Stimulated activated CD8-positive, alpha-beta memory T cell treated with anti-CD3 and anti-CD28 coated beads, Interleukin-2, amount 100 ng/mL, for 48 hours (primary cell): Measurements from ENCODE around the gene CDC42BPA.
"Not testable (repeated sequence)": the region's sequence is repeated elsewhere in the genome, so short reads cannot be mapped to it uniquely, and the experiment has no call there.

Experiments used
- DNase-seq, 2 donors: peaks; one replicate each; pipeline ENCODE4 v3.0.0-alpha.2; 2020; ENCODE audit warnings: low read depth in 2 of 2

CDC42BPA gene

DNA sequence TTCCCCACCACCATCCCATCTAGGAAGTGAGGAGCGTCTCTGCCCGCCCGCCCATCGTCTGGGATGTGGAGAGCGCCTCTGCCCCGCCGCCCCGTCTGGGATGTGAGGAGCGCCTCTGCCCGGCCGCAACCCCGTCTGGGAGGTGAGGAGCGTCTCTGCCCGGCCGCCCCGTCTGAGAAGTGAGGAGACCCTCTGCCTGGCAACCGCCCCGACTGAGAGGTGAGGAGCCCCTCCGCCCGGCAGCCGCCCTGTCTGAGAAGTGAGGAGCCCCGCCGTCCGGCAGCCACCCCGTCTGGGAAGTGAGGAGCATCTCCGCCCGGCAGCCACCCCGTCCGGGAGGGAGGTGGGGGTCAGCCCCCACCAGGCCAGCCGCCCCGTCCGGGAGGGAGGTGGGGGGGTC lies 185.6 kb downstream of the CDC42BPA start:
- DNase-seq: not testable (repeated sequence)

DNA sequence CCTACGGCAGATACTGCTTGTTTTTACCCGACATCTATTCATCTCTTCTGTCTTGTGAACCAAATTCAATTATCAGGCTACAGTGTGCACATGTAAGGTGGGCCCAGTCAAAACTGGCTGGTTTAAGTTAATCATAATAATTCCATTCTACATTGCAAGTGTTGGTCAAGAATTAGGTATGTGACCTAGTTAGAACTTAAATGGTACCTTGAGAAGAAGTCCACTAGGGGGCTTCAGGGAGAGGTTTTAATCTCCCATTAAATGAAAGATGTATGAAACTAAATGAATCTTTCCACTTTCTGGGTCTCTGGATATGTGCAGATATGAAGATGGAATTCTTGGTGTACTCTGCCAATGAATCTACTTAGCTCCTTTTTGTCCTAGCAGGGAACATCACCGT lies 187.1 kb downstream of the CDC42BPA start:
- no peak for DNase-seq

DNA sequence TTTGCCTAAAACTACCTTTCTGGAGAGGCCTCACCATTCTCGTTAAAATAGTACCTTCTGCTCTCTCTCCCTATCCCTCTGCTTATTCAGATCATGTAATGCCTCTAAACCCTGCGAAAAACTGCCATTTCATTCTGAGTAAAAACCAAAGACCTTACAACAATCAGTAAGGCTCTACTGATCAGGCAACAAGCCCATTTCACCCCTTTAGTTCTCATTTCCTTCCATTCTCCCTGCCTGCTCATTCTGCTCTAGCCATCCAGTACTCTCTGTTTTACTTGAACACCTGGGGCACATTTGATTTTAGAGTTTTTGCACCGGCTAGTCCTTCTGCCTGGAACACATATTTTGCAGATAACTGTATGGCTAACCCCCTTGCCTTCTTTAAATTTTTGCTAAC lies 190.4 kb downstream of the CDC42BPA start:
- no peak for DNase-seq

DNA sequence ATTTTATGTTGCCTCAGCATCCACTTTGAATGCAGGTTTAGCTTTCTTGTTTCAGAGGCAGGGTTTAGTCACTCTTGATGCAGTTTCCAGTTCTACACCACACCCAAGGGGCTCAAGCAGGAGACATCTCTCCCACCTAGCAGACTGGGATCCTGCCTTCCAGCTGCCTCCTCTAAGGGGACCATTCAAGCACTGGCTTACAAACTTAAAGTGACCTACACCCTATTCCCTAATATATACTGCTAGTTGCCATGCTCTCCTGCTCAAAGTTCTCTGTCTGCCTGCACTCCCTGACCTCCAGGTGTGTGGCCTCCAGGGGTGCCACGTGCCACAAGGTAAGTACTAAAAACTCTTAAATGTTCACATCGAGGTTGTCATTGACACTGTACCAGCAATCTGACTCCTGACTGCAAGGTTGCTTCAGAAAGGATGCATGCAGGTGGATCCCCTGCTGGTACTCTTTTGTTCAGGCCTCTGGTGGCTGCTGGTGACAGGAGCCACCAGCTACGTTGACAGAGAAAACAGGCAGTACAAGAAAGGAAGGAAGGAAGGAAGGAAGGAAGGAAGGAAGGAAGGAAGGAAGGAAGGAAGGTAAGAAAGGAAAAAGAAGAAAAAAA lies 192.3 kb downstream of the CDC42BPA start:
- DNase-seq: no peak

DNA sequence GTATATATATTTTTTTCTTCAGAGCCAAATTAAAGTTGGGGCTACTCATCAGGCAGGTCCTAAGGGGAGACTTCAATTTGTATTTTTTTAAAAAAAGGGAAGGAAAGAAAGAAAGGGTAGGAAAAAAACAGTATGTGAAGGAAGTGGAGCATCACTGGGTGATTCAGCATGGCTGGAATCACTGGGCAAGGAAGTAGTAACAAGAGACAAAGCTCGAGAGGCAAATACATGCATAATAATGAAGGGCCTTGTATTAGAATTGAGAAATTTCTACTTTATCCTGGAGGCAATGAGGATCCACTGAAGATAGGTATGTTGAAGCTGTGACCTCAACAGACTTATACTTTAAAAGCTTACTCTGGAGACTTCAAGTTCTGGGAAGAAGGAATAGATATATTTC lies 193.8 kb downstream of the CDC42BPA start:
- DNase-seq: no peak

DNA sequence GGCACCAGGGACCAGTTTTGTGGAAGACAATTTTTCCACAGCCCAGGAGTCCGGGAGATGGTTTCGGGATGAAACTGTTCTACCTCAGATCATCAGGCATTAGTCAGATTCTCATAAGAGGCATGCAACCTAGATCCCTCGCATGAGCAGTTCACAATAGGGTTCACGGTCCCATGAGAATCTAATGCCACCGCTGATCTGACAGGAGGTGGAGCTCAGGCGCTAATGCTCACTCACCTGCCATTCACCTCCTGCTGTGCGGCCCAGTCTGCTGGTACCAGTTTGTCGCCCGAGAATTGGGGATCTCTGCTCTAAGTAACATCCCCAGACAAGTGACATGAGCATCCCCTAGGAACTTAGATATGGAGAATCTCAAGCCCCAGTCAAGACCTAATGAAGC lies 197.5 kb downstream of the CDC42BPA start:
- DNase-seq: no peak

DNA sequence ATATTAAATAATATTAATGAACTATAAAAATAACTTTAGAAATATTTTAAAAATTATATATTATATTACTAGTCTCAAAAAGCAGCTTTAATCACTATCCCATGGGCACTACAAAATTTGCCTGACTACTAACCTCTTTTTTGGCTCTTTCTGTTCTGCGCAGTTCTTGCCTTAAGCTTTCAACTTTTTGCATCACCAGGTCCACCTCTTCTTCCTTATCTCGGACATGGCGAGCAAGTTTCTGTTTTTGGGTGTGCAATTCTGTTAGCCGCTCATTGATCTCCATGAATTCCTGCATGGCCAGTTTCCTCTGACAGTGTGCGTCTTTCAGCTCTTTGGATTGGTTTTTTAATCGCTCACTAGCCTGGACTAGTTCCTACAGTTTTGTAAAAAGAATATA lies 205.8 kb downstream of the CDC42BPA start:
- no peak for DNase-seq

DNA sequence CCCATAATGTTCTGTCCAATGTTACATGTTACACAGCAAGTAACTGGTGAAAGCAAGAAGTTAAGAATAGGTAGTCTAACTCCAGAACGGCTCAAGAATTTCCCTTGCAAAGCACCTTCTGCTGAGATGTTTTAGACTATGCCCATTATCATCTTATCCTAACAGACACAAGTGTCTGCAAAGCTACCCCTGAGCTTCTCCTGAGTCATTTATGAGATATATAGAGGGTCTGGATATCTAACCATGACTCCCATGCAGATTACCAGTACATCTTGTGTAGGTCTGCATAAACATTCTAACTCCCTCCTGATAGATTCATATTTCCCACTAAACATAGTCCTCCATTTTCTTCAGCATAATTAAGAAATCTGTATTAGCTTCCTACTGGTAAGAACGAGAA lies 206.5 kb downstream of the CDC42BPA start:
- no peak for DNase-seq

DNA sequence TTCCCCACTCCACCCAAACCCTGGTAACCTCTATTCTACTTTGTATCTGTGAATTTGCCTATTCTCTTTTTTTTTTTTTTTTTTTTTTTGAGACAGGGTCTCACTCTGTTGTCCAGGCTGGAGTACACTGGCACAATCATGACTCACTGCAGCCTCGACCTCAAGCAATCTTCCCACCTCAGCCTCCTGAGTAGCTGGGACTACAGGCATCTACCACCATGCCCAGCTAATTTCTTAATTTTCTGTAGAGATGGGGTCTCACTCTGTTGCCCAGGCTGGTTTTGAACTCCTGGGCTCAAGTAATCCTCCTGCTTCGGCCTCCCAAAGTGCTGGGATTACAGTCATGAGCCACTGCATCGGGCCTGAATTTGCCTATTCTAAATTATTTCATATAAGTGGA lies 213.0 kb downstream of the CDC42BPA start:
- DNase-seq: not testable (repeated sequence)

DNA sequence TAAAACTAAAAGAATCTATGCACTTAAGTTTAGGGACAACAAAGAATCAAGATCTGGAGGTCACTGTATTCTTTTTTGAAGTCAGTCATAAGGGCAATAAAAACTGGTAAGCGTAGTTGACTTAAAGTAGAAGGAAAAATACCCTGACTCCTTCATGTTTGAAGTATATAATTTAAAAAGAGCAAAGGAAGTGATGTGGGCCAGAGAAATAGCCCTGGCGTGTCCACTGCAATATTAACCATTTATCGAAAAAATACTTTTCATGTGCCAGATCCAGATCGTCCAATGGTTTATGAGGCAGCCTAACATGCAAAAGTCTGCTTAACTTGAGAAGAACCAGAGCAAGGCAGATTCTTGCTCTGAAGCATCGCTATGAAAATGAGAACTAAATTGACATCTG lies 216.2 kb downstream of the CDC42BPA start:
- DNase-seq: no peak

DNA sequence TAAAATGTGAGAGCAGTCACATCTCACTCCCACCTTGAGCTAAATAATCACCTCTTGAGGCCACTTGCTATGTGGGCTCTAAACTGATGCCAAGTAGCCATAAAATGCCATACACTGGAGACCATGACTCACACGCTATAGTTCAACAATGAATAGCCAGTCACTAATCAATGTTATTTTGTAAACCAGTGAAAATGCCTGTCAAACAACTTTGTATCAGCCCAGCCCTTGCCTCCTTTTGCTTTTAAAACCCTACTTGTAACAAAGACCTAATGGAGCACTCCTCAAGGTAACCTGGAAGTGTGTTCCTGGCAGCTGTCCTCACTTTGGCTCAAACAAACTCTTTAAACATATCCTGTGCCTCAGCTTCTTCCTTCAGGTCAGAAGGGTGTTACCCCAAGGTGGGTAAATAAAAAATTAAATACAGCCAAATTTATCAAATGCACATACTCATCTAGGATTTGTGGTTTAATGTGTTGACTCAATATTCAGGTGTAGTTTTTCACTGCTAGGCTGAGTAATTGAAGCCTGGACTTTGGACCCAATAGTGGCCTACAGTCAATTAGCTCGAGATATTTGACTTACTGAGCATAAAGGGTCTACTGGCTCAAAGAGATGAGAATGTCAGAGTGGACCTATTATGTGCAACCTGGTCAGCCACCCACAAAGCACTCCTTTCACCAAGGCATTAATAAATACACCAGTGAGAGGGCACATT lies 223.9 kb downstream of the CDC42BPA start:
- no peak for DNase-seq

DNA sequence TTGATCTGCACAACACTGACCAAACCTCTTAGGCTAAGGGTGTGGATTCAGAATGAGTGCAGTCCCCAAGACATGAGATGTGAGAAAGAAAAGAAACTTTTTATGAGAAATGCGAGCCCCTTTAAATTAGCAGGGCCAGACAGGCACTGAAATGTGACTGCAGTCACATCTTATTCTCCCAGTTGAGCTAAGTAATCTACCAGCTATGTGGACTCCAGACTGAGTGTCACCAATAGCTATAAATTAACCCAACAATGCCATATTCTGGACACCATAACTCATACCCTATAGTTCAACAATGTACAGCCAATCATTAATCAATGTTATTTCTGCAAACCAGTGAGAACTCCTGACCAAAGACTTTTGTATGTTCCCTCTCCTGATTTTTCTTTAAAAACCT lies 225.0 kb downstream of the CDC42BPA start:
- no peak for DNase-seq

DNA sequence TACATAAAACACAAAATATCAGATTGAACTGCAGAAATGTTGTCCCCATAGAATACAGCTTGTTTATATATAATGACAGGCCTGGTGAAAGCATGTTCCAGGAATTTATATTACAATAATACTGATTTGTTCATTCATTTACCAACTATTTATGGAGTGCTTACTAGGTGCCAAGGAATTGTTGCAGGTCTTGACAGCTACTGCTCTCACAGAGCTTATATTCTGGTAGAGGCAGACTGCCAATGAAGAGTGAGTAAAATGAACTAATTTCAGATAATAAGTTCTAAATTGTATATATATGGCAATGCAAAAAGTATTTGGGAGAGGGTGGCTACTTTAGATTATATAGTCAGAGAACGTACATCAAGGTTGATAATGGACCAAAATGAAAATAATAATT lies 226.2 kb downstream of the CDC42BPA start:
- DNase-seq: no peak

DNA sequence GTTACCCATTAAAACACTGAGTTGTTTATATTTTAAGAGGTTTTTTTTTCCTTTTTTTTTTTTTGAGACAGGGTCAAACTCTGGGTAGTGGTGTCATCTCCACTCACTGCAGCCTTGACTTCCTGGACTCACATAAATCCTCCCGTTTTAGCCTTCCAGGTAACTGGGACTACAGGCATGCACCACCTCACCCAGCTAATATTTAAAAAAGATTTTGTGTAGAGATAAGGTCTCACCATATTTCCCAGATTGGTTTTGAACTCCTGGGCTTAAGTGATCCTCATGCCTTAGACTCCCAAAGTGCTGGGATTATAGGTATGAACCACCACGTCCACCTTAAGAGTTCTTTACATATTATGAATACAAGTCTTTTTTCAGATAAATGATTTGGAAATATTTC lies 231.7 kb downstream of the CDC42BPA start:
- DNase-seq: no peak

DNA sequence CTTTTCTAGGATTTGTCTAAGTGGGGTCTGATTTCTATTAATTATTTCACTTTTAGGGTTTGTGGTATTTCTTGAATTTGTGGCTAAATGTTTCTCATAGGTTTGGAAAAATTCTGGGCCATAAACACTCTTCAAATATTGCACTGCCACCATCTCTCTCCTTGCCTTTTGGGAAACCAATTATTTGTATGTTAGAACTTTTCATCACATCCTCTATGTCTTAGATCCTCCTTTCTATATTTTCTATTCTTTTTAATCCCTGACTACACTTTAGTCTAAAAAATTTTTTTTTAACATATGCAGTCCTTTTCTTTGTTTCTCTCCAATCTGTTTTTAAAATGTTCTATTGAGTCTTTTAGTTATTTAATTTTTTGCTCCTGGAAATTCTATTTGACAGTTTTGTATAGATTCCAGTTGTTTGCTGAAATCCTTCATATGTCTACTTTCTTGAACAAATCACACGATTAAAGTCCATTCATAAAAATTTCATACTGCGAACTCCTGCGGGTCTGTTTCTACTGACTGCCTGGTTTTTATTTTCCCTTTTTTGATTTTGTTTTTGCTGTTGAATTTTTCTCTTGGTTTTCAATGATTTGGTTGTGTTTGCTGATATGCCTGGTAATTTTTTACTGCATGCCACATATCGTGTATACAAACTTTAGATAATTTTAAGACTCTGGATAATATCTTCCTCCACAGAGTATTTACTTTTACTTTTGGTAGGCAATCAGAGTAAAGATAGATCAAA lies 235.1 kb downstream of the CDC42BPA start:
- no peak for DNase-seq

DNA sequence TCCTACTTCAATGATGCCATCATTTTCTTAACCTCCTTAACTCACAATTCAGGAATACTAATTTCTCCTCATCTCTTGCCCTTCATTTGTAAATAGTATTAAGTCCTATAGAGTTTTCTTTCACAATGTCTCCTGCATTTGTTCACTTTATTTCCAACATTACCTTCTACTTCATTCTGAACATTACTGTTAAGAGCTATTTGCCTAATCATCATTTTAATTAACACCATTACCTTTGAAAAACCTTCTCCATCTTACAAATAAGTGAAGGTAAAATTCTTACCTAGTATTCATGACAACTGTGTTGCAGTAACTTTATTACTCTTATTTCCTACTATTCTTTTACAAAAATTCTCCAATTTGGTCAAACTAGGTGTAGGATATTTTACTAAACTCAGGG lies 240.5 kb downstream of the CDC42BPA start:
- DNase-seq: no peak

DNA sequence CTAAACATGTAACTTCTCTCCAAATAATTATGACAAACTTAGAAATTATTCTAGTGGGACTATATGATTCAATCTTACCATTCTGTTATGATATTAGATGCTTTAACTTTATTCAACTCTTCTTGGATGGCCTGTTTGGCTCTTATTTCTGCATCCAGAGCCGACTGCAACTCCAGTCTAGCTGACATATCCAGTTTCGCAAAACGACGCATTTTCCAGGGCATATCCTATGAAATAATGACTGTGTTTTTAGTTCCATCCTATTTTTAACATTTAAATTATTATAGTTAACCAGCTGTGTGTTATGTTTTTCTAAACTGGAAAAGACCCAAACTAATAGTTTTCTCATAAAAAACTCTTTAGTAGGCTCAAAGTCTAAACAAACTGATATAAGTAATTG lies 244.5 kb downstream of the CDC42BPA start:
- DNase-seq: no peak

DNA sequence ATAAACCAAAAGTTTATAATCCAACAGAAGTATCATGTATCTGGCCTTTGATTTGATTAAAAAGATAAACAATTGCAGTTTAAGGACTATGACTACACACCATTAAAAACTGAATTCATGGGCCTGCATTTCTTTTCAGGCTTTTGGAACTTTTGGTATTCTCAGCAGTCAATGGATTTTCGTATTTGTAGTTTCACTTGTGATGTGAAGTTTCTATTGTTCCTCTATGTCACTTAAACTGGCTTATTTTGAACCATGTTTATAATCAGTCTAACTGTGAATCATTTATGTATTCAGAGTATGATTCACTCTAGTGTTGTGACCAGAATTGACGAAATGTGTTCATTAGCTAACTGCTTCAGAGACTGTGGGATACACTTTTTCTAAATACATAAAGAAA lies 245.3 kb downstream of the CDC42BPA start:
- no peak for DNase-seq

DNA sequence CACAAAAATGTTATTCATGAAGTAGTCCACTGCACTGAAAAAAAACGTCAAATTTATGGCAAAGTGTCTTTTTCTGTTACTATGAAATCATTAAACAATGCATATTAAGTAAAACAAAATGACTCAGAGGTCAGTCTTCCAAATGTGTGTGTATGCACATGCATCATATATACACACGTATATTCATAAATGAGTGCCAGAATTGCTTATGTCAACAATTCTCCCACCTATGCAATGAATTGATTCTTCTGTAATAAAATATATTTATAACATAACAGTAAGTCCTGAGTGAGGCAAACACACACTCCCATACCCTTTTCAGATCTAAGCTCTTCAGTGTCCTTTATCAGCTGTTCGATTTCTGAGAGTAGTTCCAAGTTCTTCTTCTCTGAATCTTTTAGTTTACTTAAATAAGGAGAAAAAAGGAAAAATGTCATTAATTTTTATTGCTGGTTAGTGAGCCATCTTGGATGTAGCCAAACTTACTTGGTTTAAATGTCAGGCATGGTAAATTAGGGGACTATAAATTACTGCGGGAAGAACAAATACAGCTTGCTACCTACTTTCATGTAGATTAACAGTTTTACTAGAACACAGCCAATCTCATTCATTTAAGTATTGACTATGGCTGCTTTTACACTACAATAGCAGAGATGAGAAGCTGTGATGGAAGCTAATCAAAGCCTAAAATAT lies 246.3 kb downstream of the CDC42BPA start:
- DNase-seq: no peak

DNA sequence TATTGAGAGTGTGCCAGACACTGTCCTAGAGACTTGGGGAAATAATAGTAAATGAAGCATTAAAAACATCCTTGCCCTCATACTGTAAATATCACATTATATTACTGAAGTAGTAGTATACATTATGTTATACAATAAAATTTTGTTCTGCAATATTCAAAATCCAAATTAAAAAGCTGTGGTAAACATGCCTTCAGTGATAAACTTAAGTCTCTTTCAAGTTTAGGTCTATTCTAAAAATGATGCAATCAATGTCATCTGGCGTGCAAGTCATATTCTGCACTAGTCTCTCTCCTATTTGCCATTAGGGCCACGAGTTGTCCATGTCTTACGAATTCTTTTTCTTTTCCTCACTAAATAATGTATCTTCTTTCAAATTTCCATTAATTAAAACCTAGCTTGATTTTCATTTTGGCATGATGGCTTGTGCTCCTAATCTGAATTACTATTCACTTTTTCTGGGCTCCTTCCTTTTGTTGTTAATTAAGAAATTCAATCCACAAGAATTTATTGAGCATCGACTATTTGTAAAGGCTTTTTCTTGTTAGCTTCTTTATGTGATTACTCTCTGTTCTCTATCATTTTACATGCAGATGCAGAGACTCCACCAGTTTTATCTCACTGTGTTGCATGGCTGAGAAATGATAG lies 247.5 kb downstream of the CDC42BPA start:
- no peak for DNase-seq

DNA sequence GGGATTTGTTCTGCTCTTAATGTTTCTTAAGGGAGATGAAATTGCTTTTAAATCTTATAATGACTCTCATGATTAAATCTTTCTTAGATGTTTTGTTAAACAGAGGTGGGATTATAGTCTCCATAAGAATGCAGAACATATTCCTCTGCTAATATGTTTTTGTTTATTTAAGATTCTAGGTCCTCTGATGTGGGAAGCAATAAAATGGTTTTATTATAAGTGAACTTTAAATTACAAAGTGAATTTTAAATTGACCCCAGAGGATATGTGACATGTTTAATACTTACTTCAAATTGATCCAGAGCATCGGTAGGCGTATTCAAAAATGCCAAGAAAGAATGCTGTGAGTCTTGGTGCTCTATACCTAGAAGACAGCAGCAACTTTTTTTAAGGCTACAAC lies 248.8 kb downstream of the CDC42BPA start:
- no peak for DNase-seq

DNA sequence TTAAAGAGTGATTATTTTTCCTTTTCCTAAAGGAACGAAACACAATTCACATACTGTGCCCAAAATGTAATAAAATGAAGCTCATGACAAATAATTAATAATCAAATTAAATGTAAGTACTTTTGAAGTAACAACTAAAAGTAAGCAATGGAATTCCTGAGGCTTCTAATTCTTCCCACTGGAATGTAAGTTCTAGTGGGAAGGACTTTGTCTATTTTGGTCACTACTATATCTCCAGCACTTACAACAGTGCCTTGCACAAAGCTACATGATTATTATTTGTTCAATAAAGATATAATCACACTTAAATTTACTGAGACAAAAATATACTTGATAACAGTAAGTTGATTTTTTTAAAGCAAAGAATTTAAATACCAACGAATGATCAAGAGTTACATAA lies 249.4 kb downstream of the CDC42BPA start:
- no peak for DNase-seq
